SW480 (cell line): Measurements from ENCODE around the gene HIF3A.
"Not testable (repeated sequence)": the region's sequence is repeated elsewhere in the genome, so short reads cannot be mapped to it uniquely, and the experiment has no call there.

Source experiments
- DNase-seq: peaks from one replicate; pipeline ENCODE4 v3.0.0-alpha.2; 2016; ENCODE audit warnings: low spot score

HIF3A gene

DNA sequence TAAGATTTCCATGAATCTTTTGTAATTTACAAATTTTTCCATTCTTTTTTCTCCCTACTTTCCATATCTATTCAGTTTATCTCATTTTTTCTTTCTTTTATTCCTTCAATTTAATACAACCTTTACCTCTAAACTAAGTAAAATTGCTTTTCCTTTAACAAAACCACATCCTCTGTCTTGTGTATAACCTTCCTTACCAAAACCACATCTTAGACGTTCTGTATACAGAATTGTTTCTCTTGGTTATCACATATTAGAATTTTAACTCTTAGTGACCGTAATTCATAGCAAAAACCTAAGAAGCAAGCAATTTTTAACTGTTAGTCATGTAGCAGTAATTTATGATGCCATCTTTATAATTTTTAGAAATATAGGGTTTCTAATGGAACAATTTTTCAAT lies 65.1 kb downstream of the HIF3A start:
- no peak for DNase-seq

GRCh38 chr19:46364359-46364758 lies 67.5 kb downstream of the HIF3A start:
- no peak for DNase-seq

DNA sequence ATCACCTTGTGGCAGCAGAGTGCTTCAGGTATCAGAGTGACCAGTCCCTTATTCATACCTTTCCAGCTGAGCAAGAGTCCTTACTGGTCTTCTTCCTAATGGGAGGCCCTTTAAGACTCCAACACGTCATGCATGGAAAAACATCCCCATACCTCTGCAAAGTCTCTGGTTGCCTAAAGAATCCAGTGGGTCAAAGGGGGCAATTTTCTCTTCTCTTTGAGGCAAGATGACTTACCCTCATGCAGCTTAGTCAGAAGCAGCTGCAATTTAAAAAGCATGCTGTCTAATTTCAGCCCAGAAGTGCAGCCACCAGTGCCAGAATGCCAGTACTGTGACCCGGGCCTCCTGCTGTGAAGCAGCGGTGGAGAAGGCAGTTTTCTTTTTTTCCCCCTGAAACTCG lies 68.7 kb downstream of the HIF3A start:
- DNase-seq, result no peak

GRCh38 chr19:46366620-46367292 lies 69.9 kb downstream of the HIF3A start:
- DNase-seq, result no peak

- DNase-seq, result no peak
Observed at GRCh38 chr19:46367426-46367825, 70.6 kb downstream of the HIF3A start.

GRCh38 chr19:46368116-46368515 lies 71.3 kb downstream of the HIF3A start:
- no peak for DNase-seq

- DNase-seq, result no peak
Observed at GRCh38 chr19:46369817-46370216, 73.0 kb downstream of the HIF3A start.

DNA sequence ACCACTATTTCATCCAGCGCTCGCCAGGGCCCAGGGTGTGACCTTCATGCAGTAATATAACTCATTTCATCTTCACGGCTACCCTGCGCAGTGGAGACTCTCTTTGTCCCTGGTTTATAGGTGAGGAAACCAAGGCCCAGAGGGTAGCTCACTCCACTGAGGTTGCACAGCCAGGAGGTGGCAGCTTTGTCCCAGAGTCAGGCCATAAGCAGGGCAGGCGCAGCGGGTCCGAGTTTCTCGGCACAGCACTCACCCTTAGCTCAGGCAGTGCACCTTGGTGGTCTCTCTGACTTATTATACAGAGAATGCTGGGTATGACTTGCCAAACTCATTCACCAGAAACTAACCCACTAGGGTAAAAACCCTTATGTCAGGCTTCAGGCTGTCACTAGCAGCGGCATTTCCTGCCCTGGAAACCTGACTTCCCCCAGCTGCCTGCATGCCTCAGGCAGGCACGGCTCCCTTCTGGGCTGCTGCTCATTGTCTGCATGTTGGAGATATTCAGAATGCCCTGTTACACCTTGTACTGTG lies 74.6 kb downstream of the HIF3A start:
- DNase-seq, result no peak

DNA sequence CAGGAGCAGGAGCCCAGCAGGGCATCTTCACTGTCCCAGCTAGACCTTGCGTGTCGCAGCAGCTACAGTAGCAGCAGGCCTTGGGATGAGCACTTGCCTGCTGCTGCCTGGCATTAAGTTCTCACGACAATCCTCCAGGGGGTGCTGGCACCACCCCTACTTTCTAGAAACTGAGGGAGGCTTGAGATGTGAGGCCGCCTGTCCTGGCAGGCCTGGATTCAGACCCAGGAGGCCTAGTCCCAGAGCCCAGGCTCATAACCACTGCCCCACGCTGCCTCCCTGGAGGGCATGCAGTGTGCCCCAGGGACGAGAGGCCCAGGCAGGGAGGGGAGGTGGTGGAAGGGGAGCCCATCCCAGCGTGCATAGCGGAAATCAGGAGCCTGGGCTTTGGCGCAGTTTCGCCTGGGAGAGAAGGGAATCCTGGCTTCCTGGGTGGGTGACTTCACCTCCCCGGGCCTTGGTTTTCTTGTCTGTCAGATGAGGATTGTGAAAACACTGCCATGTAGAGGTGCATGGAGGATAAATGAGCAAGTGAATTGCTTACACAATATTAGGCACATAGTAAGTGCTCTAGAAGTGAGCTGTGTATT lies 76.2 kb downstream of the HIF3A start:
- no peak for DNase-seq

- peak; percentile 81 for DNase-seq
Observed at GRCh38 chr19:46373491-46374359, 76.9 kb downstream of the HIF3A start.

GRCh38 chr19:46374536-46375475 lies 78.0 kb downstream of the HIF3A start:
- DNase-seq, result no peak

DNA sequence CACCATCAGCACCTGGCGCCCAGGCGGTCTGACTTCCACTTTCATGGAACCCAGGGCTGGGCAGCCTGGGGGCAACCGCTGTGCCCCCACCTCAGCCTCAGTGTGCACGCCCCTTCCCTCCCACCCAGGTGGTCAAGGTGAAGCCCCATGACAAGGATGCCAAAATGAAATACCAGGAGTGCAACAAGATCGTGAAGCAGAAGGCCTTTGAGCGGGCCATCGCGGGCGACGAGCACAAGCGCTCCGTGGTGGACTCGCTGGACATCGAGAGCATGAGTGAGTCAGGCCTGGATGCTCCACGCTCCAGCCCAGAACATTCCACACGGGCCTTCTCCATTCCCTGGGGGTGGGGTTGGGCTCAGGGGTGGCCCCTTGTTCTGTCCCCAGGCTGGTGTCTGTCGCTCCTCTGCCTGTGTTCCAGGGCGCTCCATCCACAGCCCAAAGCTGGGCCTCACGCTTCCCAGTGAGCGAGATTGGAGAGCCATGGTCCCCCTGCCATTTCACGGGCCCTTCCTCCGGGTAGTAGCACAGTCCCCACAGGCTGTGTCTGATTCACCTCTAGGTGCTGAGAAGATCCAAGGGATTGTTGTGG lies 78.7 kb downstream of the HIF3A start:
- not testable (repeated sequence) for DNase-seq

GRCh38 chr19:46376241-46377153 lies 79.7 kb downstream of the HIF3A start:
- DNase-seq, result no peak

DNA sequence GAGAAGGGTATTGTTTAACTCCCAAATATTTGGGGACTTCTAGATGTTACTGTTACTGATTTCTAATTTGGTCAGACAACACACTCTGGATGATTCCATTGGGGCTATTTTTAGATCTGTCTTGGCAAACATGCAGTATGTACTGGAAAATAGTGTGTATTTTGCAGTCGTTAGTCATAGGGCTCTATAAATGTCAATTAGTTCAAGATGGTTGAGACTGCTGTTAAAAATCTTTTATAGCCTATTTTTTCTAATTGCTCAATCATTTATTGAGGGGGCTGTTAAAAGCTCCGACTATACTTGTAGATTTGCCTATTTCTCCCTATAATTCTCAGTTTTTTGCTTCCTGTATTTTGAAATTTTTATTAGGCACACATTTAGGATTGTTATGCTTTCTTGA lies 81.4 kb downstream of the HIF3A start:
- DNase-seq, result no peak

DNA sequence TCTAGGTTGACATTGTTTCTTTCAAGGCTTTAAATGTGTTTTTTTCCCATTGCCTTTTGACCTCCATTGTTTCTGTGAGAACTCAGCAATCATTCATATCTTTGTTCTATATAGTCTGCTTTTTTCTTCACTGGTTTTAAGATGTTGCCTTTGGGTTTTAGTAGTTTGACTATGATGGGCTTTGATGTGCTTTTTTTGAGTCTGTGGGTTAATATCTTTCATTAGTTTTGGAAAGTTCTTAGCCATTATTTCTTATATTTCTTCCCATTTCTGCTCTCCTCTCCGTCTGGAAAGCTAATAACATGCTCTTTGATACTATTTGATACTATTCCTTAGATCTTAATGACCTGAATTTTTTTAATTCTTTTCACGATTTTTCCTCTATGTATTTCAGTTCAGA lies 83.8 kb downstream of the HIF3A start:
- DNase-seq, result no peak

DNA sequence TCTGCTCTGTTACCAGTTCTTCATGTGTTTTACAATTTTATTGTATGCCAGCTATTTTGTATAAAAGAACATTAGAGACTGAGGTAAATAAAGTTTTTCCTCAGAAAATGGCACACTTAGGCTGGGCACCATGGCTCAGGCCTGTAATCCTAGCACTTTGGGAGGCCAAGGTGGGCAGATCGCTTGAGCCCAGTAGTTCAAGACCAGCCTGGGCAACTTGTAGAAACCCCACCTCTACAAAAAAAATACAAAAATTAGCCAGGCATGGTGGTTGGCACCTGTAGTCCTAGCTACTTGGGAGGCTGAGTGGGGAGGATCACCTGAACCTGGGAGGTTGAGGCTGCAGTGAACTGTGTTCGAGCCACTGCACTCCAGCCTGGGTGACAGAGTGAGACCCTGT lies 84.5 kb downstream of the HIF3A start:
- DNase-seq, result no peak

- DNase-seq, result no peak
Observed at GRCh38 chr19:46381756-46382345, 85.0 kb downstream of the HIF3A start.

- DNase-seq, result no peak
Observed at GRCh38 chr19:46383171-46383815, 86.5 kb downstream of the HIF3A start.

DNA sequence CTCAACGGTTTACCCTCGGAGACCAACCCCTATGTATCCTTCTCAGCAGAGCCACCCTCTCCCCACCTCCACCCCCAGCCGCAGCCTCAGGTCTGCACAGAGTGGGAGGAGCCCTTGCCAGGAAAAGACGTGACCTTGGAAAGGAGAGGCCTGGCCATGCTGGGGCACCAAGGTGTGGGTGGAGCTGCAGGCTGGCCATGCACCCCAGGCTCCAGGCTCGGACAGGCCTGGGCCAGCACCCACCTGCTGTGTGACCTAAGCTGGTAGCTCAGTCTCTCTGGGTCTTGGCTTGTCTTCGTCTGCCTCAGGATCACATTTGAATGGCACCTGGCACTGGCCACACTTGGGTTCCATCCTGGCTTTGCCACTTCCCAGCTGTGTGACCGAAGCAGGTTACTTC lies 87.0 kb downstream of the HIF3A start:
- no peak for DNase-seq
